CD4-positive, alpha-beta T cell treated with Interleukin-15 for 4 hours (primary cell): ENCODE measurements around the gene YY1.

Experiments
- DNase-seq: peaks from one replicate; pipeline ENCODE4 v3.0.0-alpha.2; 2020; ENCODE audit warnings: low spot score

Gene YY1

GRCh38 chr14:100313464-100314230 lies 74.7 kb downstream of the YY1 start:
- DNase-seq, result no peak

- DNase-seq, result no peak
Observed at GRCh38 chr14:100314724-100315123, 75.8 kb downstream of the YY1 start.

- no peak for DNase-seq
Observed at GRCh38 chr14:100317389-100317788, 78.4 kb downstream of the YY1 start.

DNA sequence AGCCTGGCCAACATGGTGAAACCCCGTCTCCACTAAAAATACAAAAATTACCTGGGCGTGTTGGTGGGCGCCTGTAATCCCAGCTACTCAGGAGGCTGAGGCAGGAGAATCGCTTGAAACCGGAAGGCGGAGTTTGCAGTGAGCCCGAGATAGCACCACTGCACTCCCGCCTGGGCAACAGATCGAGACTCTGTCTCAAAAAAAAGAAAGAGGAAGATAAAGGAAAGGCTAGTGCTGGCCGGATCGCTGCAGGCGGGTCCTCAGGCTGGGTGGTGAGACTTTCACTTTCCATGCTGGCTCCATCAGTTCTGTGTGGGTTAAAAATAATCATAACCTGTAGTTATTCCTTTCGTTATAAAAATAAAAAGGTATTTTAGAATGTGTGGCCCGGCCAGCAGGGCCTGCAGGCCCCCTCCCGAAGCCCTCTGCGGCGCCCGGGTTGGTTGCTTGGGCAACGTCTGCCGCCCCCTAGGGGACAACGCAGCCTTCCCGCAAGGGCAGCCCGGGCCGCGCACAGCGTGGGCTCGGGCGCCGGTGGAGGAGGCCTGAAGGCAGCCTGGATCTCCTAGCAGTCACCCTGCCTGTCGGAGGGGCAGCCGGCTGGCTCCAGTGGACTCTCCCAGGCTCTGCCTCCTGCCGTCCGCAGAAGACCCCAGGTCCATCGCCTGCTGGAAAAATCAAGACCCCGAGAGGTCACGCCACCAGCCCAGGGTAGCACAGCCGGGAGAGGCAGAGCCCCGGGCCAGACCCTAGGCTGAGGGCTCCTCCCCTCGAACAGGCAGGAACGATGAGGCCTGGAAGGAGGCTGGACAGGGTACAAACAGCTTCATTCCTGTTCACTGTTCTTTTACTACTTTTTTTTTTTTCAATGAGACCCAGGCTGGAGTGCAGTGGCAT lies 79.2 kb downstream of the YY1 start:
- DNase-seq, result peak; percentile 72

GRCh38 chr14:100320157-100320856 lies 81.4 kb downstream of the YY1 start:
- no peak for DNase-seq

DNA sequence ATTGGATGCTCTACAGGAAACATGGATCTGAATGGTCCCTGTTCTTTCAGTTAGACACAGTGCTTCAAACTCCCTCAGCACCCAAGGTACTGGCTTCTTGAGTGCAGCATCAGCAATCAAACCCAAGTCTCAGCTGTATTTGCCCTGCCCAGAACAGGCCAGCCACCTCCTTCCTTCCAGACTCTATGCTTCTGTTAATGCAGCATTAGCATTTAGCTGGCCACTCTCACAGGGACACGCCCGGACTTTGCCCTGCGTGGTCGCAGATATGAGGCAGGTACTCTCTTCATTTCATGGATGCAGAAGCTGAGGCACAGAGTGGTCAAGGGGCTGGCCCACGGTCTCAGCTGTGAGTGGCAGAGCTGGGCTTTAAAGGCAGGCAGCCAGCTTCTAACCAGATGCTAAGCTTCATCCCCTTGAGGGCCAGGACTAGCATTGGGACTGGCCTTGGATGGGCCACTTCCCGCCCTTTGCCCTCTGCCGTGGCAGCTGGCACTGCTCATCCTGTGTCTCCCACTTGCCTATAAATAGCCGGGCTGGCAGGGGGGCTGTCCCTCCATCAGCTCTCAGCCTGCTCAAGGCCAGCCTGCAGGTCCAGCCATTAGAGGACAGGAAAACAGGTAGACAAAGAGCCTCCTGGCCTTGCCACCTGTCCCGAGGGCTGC lies 82.7 kb downstream of the YY1 start:
- DNase-seq, result no peak

GRCh38 chr14:100322138-100322957 lies 83.4 kb downstream of the YY1 start:
- DNase-seq, result no peak

DNA sequence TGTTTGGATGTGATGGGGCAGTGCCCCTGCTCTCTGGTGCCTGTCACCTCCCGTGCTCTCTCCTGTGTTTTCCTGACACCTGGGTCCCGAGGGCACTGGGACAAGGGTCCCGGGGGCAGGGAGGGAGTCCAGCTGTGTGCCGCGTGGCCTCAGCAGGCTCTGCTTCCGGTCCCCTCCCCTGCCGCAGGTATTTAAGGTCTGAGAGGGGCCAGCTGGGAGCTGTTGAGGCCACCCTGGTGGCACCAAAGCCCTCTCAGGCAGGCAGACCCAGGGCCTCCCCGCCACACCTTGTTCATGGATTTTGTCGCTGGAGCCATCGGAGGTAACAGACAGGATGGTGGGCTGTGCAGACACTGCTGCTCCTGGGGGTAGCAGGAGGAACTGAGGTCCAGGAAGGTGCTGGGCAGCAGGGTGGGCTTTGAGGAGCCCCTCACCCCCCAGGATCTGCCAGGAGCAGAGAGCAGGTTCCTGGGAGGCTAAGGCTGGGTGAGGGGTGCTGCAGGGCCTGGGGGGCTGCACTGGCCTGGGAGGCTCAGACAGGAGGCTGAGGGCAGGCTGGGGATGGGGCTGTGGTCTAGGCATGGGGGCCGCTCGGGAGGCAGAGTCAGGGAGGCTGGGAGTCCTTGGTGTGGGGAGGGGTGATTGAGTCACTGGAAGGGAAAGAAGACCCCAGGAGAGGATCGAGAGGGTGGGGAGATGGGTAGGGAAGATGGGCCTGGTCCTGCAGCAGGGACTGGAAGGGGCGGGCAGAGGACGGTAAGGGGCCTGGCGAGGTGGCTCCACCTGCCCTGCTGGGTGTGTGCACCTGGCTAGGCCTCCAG lies 84.4 kb downstream of the YY1 start, which contains the start of gene SLC25A47:
Gene SLC25A47 (plus strand): TSS at position 219 of the 821 bp plus-strand sequence. CDS start 76 bp downstream, at position 295.
- no peak for DNase-seq

DNA sequence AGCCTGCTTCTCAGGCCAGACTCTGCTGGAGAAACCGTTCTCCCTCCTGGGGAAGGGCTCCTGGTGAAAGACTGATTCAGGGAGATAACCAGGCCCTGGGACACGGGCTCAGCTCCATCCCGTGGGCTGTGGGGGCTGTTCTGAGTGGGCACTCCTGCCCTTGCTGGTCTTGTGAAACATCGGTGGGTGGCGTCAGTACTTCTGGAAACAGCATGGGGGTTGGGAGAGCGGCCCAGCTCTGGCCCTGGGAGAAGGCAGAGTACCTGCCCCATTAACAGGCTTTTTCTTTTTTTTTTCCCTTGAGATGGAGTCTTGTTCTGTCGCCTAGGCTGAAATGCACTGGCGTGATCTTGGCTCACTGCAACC lies 85.0 kb downstream of the YY1 start:
- no peak for DNase-seq

DNA sequence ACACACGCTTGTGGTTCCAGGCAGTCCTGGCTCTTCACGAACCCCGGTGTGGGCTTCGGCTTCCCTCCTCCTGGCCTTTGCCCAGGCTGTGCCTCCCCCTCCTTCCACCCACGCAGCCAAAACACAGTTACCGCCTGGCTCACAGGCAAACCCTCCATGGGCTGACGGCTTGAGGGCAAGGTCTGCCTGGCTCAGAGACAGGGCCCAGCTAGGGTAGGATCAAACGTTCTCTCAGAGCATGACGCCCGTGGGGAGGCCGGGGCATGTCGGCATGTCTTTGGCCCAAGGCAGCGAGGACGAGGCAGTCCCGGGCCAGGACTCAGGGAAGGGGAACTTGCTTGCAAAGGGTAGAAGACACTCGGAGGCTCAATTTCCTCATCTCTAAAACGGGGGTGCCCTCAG lies 86.3 kb downstream of the YY1 start:
- no peak for DNase-seq

DNA sequence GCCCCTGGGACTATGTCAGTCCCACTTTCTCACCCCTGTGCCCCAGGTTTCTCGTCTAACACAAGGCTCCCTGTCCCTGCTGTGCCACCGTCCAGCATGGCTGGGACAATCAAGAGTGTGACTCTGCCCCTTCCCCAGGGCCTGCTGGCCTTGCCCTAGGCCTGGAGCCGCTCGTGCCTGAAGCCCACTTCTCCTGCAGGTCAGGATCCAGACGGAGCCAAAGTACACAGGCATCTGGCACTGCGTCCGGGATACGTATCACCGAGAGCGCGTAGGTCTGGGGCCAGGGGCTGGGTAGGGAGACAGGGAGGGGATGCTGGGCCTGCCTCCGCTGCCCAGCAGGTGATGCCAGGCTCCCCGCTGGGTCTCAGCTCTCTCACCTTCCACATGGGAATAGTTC lies 87.0 kb downstream of the YY1 start:
- no peak for DNase-seq

GRCh38 chr14:100327128-100327527 lies 88.2 kb downstream of the YY1 start:
- DNase-seq, result no peak

- DNase-seq, result no peak
Observed at GRCh38 chr14:100328495-100329163, 89.7 kb downstream of the YY1 start.

DNA sequence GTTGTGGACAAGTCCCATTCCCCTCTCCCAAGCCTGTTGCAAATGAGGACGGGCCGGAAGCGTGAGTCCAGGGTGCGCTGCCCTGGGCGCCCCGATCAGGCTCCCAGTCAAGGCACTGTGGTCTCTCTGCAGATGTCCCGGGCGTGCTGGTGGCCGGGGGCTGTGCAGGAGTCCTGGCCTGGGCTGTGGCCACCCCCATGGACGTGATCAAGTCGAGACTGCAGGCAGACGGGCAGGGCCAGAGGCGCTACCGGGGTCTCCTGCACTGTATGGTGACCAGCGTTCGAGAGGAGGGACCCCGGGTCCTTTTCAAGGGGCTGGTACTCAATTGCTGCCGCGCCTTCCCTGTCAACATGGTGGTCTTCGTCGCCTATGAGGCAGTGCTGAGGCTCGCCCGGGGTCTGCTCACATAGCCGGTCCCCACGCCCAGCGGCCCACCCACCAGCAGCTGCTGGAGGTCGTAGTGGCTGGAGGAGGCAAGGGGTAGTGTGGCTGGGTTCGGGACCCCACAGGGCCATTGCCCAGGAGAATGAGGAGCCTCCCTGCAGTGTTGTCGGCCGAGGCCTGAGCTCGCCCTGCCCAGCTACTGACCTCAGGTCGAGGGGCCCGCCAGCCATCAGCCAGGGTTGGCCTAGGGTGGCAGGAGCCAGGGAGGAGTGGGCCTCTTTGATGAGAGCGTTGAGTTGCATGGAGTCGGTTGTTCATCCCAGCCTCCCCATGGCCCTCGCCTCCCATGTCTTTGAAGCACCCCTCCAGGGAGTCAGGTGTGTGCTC lies 90.5 kb downstream of the YY1 start:
- no peak for DNase-seq

- DNase-seq, result no peak
Observed at GRCh38 chr14:100330007-100330344, 91.0 kb downstream of the YY1 start.

GRCh38 chr14:100330388-100330931 lies 91.5 kb downstream of the YY1 start:
- no peak for DNase-seq

DNA sequence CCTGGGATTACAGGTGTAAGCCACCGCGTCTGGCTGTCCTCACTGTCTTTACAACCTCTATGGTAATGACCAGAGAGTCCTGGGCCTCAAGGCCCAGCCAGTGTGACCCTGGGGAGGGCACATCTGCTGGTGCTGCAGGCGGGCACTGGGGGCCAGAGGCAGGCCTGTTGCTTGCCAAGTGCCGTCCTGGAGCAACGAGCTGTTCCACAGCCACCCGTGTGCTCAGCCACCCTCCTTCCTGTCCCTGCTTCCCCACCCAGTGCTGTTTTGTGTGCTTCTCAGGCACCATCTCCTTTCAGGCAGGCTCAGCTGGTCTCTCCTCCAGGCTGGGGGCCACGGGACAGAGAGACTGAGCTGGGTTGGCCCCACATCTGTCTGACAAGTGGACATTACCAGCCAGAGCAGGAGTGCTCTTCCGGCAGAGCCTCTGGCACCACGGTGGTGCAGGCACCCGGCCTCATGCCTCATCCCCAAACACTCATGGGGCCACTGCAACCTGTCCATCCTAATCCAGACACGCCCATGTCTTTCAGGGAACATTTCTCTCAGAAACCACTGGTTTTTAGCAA lies 93.2 kb downstream of the YY1 start:
- no peak for DNase-seq
